GM12864 (cell line): ENCODE results near the gene ATP2A2.
"Not testable (repeated sequence)": the region's sequence is repeated elsewhere in the genome, so short reads cannot be mapped to it uniquely, and the experiment has no call there.

Experiments
- DNase-seq: peaks from one replicate; pipeline ENCODE4 v3.0.0-alpha.2; 2011; ENCODE audit warnings: low read depth
- H3K4me3 ChIP-seq: 2 replicates; pipeline ENCODE4 v1.5.1; 2011; ENCODE audit warnings: mild to moderate bottlenecking, low read depth, low read length, control low read depth
- CTCF ChIP-seq: IDR thresholded peaks from 2 replicates; pipeline ENCODE4 v1.5.1; 2011; ENCODE audit warnings: low read depth, mild to moderate bottlenecking, moderate library complexity, low read length, control low read depth, inconsistent platforms; ENCODE audit errors: missing control alignments

ATP2A2 gene

GRCh38 chr12:110372056-110372425 is 91.0 kb downstream of the ATP2A2 start:
- no peak overlapping the region for H3K4me3 ChIP-seq
- no peak for TF ChIP-seq CTCF
- DNase-seq, result no peak

GRCh38 chr12:110373025-110373424 is 92.0 kb downstream of the ATP2A2 start:
- H3K4me3 ChIP-seq, result no peak overlapping the region
- no peak for TF ChIP-seq CTCF
- no peak for DNase-seq

GRCh38 chr12:110373425-110373824 is 92.4 kb downstream of the ATP2A2 start:
- DNase-seq, result no peak
- no peak overlapping the region for H3K4me3 ChIP-seq
- TF ChIP-seq CTCF, result no peak

GRCh38 chr12:110373962-110374611 is 93.0 kb downstream of the ATP2A2 start:
- H3K4me3 ChIP-seq, result no peak overlapping the region
- no peak for TF ChIP-seq CTCF
- DNase-seq, result no peak

- H3K4me3 ChIP-seq, DNase-seq: not testable (repeated sequence)
Measured at GRCh38 chr12:110378131-110378790, 97.2 kb downstream of the ATP2A2 start.

GRCh38 chr12:110379197-110379596 is 98.2 kb downstream of the ATP2A2 start:
- TF ChIP-seq CTCF, result no peak
- H3K4me3 ChIP-seq, result no peak overlapping the region
- no peak for DNase-seq

GRCh38 chr12:110379631-110380030 is 98.6 kb downstream of the ATP2A2 start:
- TF ChIP-seq CTCF, result no peak
- no peak overlapping the region for H3K4me3 ChIP-seq
- no peak for DNase-seq
